NCI-H1105 treated with DMSO at 0.1 percent for 48 hours (cell line): ENCODE results near the gene MITF.
"Not testable (repeated sequence)": the region's sequence is repeated elsewhere in the genome, so short reads cannot be mapped to it uniquely, and the experiment has no call there.

Source experiments
- DNase-seq: peaks from one replicate; lab custom pipeline; 2025; lab: John Stamatoyannopoulos, UW

Gene MITF

GRCh38 chr3:69787436-69788168, 48.3 kb downstream of the MITF start:
- DNase-seq, result no peak

- DNase-seq, result no peak
These were observed 51.8 kb downstream of the MITF start for GRCh38 chr3:69791106-69791505.

GRCh38 chr3:69791919-69792399, 52.7 kb downstream of the MITF start:
- DNase-seq, result no peak

GRCh38 chr3:69796126-69796525, 56.9 kb downstream of the MITF start:
- DNase-seq, result not testable (repeated sequence)

GRCh38 chr3:69803681-69804270, 64.5 kb downstream of the MITF start:
- no peak for DNase-seq

- no peak for DNase-seq
These were observed 66.2 kb downstream of the MITF start for GRCh38 chr3:69805491-69805890.

- no peak for DNase-seq
These were observed 67.6 kb downstream of the MITF start for GRCh38 chr3:69806735-69807438.

GRCh38 chr3:69807674-69808073, 68.4 kb downstream of the MITF start:
- no peak for DNase-seq

GRCh38 chr3:69809076-69809835, 70.0 kb downstream of the MITF start:
- DNase-seq, result no peak

GRCh38 chr3:69811452-69812401, 72.5 kb downstream of the MITF start:
- DNase-seq, result no peak

GRCh38 chr3:69815970-69816369, 76.7 kb downstream of the MITF start:
- no peak for DNase-seq

GRCh38 chr3:69817988-69818387, 78.7 kb downstream of the MITF start:
- DNase-seq, result no peak

GRCh38 chr3:69819282-69819681, 80.0 kb downstream of the MITF start:
- no peak for DNase-seq

GRCh38 chr3:69821133-69821532, 81.9 kb downstream of the MITF start:
- DNase-seq, result no peak

- no peak for DNase-seq
These were observed 84.5 kb downstream of the MITF start for GRCh38 chr3:69823743-69824142.

GRCh38 chr3:69825446-69825845, 86.2 kb downstream of the MITF start:
- DNase-seq, result no peak

GRCh38 chr3:69827127-69827526, 87.9 kb downstream of the MITF start:
- no peak for DNase-seq

- no peak for DNase-seq
These were observed 89.6 kb downstream of the MITF start for GRCh38 chr3:69828817-69829216.

- DNase-seq, result no peak
These were observed 90.9 kb downstream of the MITF start for GRCh38 chr3:69830147-69830546.

GRCh38 chr3:69831737-69832136, 92.5 kb downstream of the MITF start:
- no peak for DNase-seq

- no peak for DNase-seq
These were observed 94.3 kb downstream of the MITF start for GRCh38 chr3:69833591-69833990.
